HL-60/S4 treated with phorbol 12-myristate 13-acetate at 8.2 ng/mL for 4 days and 3 days (cell line): ENCODE measurements around the gene HOXD8.

Experiments used
- in situ Hi-C: fragments of 300-500 bp; cut with MboI; formaldehyde crosslinking; loops from 2 replicates; pipeline ENCODE4 v1.15.0; 2022; ENCODE audit warnings: low sequenced_read_pairs

HOXD8 gene

DNA sequence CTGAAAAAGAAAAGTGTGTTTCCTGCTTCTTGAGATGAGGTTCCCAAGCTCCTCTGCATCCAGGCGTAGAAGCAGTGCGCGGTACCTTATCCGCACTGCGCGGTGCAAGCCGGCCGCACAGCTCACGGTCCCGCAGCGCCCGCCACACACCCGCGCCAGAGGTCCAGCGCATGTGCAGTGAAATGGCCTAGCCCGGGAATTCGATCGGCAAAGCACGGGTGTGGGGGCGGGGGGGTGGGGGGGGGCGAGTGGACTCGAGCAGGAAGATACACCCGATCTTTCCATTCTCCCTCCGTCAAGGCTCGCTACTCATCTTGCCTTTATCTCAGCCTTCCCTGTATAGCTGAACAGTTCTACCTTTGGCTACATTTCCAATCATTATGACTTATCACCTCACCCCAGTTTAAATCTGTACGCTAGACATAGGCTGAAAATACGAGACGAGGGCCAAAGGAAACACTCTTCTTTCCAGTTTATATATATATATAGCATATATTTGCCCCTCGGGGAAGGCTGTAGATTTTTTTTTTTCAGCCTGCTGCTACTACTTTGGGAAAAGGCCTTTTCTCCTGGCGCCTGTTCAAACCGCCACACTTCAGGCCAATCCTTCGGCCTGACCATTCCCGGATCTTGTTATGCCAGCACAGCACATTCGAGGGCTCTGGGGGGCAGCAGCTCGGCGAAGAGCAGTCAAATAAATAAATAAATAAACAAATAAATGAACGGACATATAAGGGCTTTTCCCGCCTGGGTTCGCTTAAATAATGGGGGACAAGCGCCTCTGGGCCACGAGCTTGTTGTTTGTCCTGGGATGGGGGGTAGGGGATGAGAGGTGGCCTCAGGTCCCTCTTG, 10.4 kb downstream of the HOXD8 start:
- in situ Hi-C loops = loop anchor here (25.0 kb wide), 2 partner anchors 522 to 997 kb away; no protein-coding TSS in a partner anchor

DNA sequence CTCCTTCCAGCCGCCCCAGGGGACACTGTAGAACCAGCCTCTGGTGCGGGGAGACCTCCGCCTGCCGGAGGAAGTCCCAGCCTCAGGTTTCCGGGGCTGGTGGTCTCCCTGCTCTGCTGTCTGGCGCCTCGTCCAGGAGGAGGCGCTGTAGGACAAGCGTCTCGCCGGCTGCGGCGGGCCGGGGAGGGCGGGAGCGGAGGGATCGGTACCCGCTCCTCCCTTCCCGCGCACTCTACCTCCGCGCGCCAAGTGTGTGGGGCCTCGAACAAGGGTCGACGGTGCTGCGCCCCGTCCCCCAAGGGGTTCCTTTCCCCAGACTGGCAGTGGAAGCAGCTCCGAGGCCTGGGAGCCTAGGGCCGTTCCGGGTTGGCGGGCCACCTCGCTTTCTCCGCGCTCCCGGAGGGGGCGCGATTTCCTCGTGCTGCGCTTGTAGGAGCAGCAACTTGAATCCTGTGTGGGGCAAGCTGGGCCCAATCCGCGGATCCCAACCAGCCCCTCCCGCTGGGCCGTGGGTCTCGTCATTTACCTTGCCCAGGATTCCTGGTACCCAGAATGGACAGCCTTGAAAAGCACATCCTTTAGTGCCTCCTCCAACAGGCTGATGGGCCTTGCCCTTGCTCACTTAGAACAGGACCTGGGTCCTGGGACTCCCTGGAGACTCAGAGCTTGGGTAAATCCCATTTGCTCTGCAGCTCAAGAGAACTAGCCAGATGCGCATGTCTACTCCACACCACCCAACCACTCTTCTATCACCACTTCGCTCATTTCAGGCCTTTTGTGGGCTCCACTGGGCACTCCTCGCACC, 11.2 kb downstream of the HOXD8 start:
- in situ Hi-C loops = loop anchor here (25.0 kb wide), 2 partner anchors 522 to 997 kb away; no protein-coding TSS in a partner anchor

DNA sequence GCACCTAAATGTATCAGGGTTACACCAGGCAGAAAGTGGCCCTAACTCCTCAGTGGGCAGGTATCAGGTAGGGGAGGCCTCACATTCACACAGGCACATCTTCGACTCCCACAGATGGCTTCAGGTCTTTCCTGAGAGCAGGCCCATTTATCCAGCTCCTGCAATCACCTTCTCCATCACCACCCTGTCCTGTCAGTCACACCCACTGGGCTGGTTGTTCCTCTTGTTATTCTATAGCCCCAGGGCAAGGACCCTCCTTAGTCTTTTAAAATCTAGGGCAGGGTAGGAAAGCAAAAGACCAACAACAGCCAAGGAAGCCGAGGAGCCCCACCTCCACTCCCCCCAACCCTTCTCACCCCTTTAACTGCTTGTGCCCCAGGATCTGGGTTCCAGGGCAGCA, 12.8 kb downstream of the HOXD8 start:
- in situ Hi-C loops = loop anchor here (25.0 kb wide), 2 partner anchors 520 to 995 kb away; no protein-coding TSS in a partner anchor

DNA sequence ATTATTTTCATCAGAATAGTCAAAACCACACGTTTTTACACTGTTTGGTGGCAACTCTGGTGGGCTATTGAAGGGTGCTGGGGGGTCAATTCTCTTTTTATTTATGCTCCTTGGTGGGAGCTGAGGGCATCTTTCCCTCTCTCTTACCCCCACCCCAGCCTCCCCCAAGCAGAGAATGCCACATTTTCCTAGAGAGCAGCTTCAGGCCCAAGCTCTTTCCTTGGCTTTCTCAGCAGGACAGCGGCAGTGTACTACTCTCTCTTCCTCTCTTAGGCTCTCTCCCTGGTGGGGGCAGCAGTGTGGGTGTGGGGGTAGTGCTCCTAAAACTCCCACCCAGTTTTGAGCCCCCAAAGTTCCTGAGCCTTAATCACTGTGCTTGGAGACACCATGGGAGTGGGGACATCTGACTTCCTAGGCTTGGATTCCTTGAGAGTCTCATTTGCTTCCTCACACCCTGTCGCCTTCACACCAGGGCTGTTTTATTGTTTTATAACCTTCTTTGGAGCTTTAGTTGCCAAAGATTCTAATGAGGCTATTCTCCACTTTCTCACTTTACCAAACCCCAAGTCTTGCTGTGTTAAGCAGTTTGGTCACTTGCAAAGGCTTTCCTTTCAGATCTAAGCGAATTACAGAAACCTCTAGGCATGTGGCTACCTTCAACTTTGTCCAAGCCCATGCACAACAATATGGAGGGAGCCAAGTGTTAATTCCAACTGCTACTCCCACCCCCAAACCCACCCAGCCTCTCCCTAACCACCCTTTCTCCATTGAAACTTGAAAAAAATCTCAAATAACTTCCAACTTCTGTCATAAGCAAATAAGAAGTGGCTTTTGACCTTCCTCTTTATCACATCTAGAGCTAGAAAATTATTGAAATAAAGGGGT, 15.8 kb downstream of the HOXD8 start:
- in situ Hi-C loops = loop anchor here (25.0 kb wide), 2 partner anchors 517 to 992 kb away; no protein-coding TSS in a partner anchor

GRCh38 chr2:176146101-176146500, 16.6 kb downstream of the HOXD8 start:
- in situ Hi-C loops = loop anchor here (25.0 kb wide), 2 partner anchors 516 to 991 kb away; no protein-coding TSS in a partner anchor

DNA sequence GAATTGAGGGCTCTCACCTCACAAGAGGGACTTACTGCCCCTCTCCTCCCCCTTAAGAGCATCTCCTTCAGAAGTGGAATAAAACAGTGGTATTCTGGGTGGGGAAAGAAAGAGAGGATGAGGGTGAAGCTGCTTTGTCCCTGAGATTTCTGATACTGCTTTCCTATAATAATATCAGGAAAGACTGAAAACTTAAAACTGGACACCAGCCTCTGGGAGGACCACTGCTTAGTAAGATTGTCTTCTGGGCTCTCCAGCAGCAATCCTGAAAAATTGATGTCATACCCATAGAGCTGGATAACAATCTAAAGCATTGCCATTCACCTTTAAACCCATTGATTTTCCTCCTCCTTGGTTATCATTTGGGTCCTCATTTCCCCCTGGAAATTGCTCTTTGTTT, 17.1 kb downstream of the HOXD8 start:
- in situ Hi-C loops = loop anchor here (25.0 kb wide), 2 partner anchors 516 to 991 kb away; no protein-coding TSS in a partner anchor

- in situ Hi-C loops = loop anchor here (25.0 kb wide), 2 partner anchors 515 to 990 kb away; no protein-coding TSS in a partner anchor
These were observed 17.8 kb downstream of the HOXD8 start for GRCh38 chr2:176147210-176147799.

GRCh38 chr2:176147800-176148496, 18.4 kb downstream of the HOXD8 start:
- in situ Hi-C loops = loop anchor here (25.0 kb wide), 2 partner anchors 514 to 989 kb away; no protein-coding TSS in a partner anchor

- in situ Hi-C loops = loop anchor here (25.0 kb wide), 2 partner anchors 513 to 988 kb away; no protein-coding TSS in a partner anchor
These were observed 19.4 kb downstream of the HOXD8 start for GRCh38 chr2:176148751-176149421.

GRCh38 chr2:176149481-176149938, 20.0 kb downstream of the HOXD8 start:
- in situ Hi-C loops = loop anchor here (25.0 kb wide), 2 partner anchors 513 to 988 kb away; no protein-coding TSS in a partner anchor

DNA sequence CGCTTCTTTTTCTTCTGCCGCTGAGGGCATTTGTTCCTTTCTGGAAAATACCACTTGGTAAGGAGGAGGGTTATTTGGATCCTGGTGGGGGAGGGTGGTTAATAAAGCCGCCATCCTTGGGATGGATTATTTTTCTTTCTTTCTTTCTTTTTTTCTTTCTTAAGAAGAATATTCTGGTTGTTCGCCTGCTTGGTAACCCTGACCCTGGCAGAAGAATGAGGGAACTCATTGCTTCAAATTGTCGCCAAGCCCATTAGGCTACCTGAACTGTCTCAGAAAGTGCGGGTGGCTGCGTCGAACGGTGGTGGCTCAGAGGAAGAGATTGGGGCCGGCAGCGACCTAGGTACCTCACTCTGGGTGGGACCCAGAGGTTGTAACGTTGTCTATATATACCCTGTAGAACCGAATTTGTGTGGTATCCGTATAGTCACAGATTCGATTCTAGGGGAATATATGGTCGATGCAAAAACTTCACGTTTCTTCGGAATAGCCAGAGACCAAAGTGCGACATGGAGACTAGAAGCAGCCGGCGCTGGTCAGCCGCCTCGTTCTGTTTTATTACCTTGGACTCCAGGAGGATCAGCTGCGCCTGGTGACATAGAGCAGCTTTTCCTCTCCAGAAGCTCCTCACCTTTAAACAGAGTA, 20.6 kb downstream of the HOXD8 start:
- in situ Hi-C loops = loop anchor here (25.0 kb wide), 2 partner anchors 512 to 987 kb away; no protein-coding TSS in a partner anchor

DNA sequence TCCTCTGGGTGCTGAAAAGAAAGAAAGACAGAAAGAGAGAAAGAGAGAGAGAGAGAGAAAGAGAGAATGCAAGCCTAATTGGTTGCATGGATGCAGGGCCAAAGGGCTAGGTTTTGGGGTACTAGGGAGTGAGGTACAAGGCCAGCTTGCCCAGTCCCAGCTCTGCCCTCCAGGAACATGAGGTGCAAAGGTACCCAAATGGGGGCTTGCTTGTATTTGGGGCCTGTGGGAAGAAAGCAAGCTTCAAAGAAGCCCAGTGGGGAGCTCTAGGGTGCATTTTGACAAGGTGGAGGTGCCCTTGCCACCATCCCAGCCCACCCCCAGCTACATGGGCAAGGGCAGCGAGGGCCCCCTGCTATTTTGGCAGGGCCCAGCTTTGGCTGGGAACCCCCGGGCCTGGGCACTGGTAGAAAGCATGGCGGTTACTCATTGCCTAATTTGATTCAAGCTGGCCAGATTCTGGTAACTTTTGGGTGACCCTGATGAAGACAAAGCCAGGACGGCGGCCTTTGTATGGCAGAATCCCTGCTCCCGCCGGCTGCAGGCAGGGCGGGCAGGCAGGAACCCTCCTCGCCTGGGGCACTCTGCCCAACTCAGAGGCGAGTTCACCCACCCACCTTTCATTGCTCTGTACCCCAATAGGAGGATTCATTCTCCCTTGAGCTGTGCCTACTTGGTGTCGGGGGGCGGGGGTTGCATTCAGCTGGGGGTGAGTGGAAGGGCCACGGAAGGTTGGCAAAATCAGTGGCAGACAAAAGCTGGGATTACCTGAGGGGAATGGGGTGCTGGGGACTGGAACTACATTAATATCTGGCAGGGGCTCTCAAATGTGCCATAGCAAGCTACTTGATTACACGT, 21.3 kb downstream of the HOXD8 start:
- in situ Hi-C loops = no loop called here

DNA sequence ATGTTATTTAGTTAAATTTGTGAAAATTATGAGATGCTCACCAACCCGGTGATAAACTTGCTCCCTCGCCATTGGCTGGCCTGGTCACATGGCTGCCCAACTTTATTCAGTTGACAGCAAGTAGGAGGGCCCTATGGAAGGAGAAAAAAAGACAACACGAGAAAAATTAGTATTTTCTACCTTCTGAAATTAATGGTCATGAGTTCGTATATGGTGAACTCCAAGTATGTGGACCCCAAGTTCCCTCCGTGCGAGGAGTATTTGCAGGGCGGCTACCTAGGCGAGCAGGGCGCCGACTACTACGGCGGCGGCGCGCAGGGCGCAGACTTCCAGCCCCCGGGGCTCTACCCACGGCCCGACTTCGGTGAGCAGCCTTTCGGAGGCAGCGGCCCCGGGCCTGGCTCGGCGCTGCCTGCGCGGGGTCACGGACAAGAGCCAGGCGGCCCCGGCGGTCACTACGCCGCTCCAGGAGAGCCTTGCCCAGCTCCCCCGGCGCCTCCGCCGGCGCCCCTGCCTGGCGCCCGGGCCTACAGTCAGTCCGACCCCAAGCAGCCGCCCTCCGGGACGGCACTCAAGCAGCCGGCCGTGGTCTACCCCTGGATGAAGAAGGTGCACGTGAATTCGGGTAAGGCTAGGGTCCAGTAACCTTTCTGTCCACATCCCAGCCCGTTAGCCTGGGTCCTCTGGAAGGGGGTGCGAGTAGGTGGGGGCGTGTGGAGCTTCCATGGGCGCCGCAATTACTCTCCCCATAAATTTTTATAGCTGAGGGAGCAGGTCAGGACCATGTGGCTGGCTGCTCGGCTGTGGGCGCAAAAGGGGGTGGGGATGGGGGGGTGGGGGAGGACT, 22.2 kb downstream of the HOXD8 start, which contains the start of gene HOXD4:
Gene HOXD4 (plus strand): TSS at position 109 of the 846 bp plus-strand sequence. CDS start 84 bp downstream, at position 193.
- in situ Hi-C loops = no loop called here

GRCh38 chr2:176152350-176153181, 23.1 kb downstream of the HOXD8 start:
- in situ Hi-C loops = no loop called here
